NCI-H69 (cell line): ENCODE measurements around the gene ALDH1L1.

Source experiments
- DNase-seq: peaks from one replicate; lab custom pipeline; 2025; lab: John Stamatoyannopoulos, UW

The ALDH1L1 gene

GRCh38 chr3:126180477-126181397 is at the start of gene ALDH1L1:
ALDH1L1 (minus strand) TSS chr3:126180586; CDS start chr3:126160979, 19,607 bp downstream.
- peak; percentile 19 for DNase-seq

- DNase-seq, result no peak
These were observed 46.0 kb upstream of the ALDH1L1 start for GRCh38 chr3:126226374-126226773.

GRCh38 chr3:126216416-126216815 is 36.0 kb upstream of the ALDH1L1 start:
- DNase-seq, result no peak

- DNase-seq, result no peak
These were observed 33.1 kb upstream of the ALDH1L1 start for GRCh38 chr3:126213379-126214028.

GRCh38 chr3:126212620-126213378 is 32.4 kb upstream of the ALDH1L1 start:
- peak; percentile 46 for DNase-seq

- DNase-seq, result no peak
These were observed 31.8 kb upstream of the ALDH1L1 start for GRCh38 chr3:126212250-126212619.

- no peak for DNase-seq
These were observed 31.2 kb upstream of the ALDH1L1 start for GRCh38 chr3:126211569-126211968.

GRCh38 chr3:126210606-126211005 is 30.2 kb upstream of the ALDH1L1 start:
- no peak for DNase-seq

- no peak for DNase-seq
These were observed 29.4 kb upstream of the ALDH1L1 start for GRCh38 chr3:126209741-126210140.

GRCh38 chr3:126208606-126209256 is 28.3 kb upstream of the ALDH1L1 start:
- DNase-seq, result peak; percentile 66

- DNase-seq, result no peak
These were observed 27.8 kb upstream of the ALDH1L1 start for GRCh38 chr3:126208182-126208581.

GRCh38 chr3:126207166-126207565 is 26.8 kb upstream of the ALDH1L1 start:
- DNase-seq, result no peak

GRCh38 chr3:126205717-126206655 is 25.6 kb upstream of the ALDH1L1 start:
- DNase-seq, result no peak

- no peak for DNase-seq
These were observed 22.3 kb upstream of the ALDH1L1 start for GRCh38 chr3:126202680-126203079.

- no peak for DNase-seq
These were observed 21.9 kb upstream of the ALDH1L1 start for GRCh38 chr3:126202276-126202675.

- DNase-seq, result no peak
These were observed 20.8 kb upstream of the ALDH1L1 start for GRCh38 chr3:126201168-126201567.

- DNase-seq, result no peak
These were observed 20.1 kb upstream of the ALDH1L1 start for GRCh38 chr3:126200534-126200933.

- no peak for DNase-seq
These were observed 18.9 kb upstream of the ALDH1L1 start for GRCh38 chr3:126199256-126199655.

- peak; percentile 21 for DNase-seq
These were observed 17.6 kb upstream of the ALDH1L1 start for GRCh38 chr3:126197854-126198584.

GRCh38 chr3:126197343-126197742 is 17.0 kb upstream of the ALDH1L1 start:
- DNase-seq, result no peak
